HG03025 (cell line): Measurements from ENCODE around the gene BRMS1L.
"Not testable (repeated sequence)": the region's sequence is repeated elsewhere in the genome, so short reads cannot be mapped to it uniquely, and the experiment has no call there.

Experiments used
- ATAC-seq: cut with Tn5 transposase; IDR thresholded peaks from one replicate; pipeline ENCODE4 v1.9.1; 2021; ENCODE audit warnings: mild to moderate bottlenecking, moderate library complexity; ENCODE audit not compliant: unreplicated experiment, low FRiP score

BRMS1L gene, protein sequence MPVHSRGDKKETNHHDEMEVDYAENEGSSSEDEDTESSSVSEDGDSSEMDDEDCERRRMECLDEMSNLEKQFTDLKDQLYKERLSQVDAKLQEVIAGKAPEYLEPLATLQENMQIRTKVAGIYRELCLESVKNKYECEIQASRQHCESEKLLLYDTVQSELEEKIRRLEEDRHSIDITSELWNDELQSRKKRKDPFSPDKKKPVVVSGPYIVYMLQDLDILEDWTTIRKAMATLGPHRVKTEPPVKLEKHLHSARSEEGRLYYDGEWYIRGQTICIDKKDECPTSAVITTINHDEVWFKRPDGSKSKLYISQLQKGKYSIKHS

GRCh38 chr14:35826218-35826951 lies at the start of gene BRMS1L:
TSS of gene BRMS1L (plus strand) at chr14:35826338. CDS start at chr14:35826517, 179 bp downstream.
- peak; percentile 99 for ATAC-seq

GRCh38 chr14:35776823-35777222 lies 49.3 kb upstream of the BRMS1L start:
- ATAC-seq = no peak

DNA sequence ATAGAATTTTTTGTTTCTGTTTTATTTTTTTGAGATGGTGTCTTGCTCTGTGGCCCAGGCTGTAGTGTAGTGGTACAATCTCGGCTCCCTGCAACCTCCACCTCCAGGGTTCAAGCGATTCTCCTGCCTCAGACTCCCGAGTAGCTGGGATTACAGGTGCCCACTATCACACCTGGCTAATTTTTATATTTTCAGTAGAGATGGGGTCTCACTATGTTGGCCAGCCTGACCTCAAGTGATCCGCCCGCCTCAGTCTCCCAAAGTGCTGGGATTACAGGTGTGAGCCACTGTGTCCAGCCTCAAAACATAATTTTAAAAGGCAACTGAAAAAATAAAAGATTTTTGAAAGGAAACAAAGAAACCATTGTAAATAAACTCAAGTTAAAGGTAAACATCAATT lies 48.6 kb upstream of the BRMS1L start:
- not testable (repeated sequence) for ATAC-seq

- no peak for ATAC-seq
Observed at GRCh38 chr14:35779368-35779767, 46.8 kb upstream of the BRMS1L start.

GRCh38 chr14:35783699-35784098 lies 42.4 kb upstream of the BRMS1L start:
- ATAC-seq = no peak

GRCh38 chr14:35786856-35787255 lies 39.3 kb upstream of the BRMS1L start:
- no peak for ATAC-seq

DNA sequence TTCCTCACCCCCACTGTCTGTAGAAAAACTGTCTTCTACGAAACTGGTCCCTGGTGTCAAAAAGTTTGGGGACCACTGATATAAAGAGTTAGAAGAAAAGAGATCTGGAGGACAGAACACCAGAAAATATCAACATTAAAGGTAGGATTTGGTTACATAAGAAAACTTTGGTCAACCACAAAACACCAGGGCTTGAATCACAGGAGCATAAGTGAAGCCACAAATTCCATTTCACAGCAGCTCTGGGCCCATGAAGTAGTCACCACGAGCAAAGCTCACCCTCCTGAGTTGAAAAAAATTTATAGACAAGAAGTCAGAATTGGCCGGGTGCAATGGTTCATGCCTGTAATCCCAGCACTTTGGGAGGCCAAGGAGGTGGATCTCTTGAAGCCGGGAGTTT lies 36.5 kb upstream of the BRMS1L start:
- no peak for ATAC-seq

- no peak for ATAC-seq
Observed at GRCh38 chr14:35797796-35798195, 28.3 kb upstream of the BRMS1L start.

DNA sequence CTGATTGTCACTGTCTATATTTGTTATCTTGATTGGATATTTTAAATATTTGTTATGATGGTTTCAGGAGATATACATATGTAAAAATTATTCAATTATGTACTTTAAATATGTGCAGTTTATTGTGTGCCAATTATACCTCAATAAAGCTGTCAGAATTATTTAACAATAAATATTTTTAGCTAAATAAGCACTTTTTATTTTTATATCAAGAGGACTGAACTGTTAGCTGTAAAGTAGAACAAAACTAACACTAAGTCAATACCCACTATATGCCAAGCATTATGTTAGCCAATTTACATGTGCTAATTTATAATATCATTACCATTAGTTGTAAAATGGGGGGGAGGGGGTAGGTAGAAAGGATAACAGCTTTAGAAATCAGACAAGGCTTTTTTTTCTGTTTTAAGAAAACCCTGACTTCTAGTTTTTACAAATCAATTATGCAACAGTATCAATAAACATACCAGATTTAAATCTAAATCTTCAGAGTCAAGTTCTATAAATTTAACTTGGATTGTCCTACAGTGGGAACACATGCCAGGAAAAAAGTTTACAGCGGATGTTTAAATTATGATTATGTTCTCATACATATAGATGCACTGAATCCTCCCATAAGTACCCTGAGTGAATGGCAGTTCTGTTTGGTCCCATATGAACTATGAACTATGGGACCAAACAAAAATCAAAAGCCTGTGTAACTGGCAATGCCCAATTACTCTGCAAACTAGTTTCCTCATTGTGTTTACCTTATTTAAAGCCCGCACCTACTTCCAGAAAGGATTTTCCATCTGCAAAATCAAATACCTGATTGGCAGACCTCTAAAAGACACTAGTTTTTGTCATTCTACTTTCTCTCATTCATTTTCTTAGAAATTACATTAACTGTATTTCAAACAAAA lies 19.9 kb upstream of the BRMS1L start:
- ATAC-seq = no peak

DNA sequence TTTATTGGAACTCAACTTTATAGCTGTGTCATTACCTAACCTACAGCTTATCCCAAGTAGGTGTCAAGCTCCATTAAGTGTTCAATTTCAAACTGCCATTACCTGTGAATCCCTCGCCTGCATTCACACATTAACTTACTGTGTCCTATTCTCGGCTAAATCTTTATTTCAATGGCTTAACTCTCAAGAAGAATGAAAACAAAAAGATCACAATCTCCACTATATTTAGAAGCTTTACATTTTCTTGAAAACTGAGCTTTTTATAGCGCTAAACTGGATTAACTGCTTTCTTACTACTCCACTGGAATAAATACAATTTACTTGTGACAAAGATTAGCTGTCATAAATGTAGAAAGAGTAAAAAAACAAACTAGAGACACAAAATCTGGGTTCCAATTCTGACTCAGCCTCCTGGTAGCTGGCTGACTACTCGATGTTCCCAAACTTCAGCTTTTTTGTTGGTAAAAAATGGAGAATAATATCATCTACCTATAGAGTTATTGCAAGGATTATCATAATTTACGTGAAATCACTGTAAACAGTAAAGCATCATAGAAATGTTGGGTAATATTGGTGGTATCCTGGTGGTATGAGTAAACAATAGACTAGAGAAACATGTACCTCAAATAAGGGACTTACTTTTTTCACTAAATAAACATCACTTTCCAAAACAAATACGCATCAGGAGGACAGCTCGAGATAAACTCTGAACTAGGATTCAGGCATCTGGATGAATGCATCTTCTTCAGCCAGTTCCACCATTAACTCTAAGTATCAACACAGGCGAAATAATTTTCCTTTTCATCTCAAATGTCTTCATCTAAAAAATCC lies 18.8 kb upstream of the BRMS1L start:
- ATAC-seq = no peak

DNA sequence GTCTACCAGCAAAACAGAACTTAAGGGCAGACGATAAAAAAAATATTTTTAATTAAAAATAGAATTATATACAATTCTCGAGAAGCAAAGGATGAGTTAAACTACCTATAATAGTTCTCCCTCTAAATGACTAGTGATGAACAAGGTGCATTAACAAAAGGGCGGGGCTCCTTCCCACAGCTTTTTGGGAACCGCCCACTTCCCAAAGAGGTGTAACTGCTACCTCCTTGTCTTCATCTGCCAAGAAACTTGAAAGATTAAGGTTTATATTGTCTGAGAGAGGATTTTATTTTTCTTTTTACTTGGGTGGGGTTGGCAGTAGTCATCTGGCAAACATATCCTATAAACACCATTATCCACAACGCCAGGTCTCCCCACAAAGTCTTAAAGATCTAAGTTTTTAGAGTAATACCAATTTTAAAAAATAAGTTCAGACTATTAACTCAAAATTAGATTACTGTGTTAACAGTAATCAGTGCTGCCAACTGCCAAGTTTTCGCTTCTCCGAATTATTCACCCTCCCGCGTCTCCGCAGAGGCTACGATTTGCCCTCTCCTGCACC lies 18.0 kb upstream of the BRMS1L start:
- no peak for ATAC-seq

DNA sequence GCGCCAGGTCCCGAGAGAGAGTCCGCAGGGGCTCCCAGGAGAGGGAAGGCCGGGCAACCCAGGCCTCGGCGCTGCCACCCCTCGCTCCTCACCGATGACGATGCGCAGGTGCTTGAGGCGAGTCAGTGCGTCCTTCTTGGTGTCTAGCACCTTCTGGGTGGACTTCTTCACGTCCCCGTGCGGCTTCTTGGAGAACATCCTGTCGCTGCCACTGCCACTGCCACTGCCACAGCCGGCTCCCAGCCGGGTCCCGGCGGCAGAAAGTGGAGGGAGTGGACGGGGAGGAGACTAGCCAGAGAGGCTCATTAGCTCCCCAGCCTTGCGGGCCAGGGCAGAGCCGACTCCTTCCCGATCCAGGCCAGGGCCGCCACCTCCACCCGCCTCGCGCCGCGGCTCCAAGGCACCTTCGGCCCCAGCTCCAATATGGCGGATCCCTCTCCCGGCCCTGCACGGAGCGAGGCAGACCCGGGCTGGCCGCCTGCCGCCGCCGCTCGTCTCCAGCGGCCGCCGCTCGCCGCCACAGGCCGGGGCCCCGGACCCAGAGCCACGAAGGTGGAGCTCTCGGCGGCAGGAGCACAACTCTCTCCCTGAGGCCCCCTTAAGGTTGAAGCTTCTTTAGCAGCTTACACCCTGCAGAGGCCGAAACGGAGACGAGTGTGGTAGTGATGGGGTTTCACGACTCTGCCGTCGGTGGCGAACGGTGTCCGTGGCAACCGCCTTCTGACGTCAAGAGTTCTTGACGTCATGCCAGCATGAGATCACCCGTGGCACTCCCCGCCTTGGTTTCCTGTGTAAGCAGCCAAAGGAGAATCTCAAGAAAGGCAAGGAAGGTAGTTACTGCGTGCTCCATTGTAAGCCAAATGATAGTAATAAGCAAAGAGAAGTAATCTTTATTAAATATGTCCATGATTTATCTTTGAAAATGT lies 17.2 kb upstream of the BRMS1L start, which contains the start of gene RALGAPA1:
Gene RALGAPA1, minus strand, starts transcription at position 658 of the 926 bp plus-strand sequence. Its CDS starts 460 bp downstream, at position 198.
- peak; percentile 94 for ATAC-seq

DNA sequence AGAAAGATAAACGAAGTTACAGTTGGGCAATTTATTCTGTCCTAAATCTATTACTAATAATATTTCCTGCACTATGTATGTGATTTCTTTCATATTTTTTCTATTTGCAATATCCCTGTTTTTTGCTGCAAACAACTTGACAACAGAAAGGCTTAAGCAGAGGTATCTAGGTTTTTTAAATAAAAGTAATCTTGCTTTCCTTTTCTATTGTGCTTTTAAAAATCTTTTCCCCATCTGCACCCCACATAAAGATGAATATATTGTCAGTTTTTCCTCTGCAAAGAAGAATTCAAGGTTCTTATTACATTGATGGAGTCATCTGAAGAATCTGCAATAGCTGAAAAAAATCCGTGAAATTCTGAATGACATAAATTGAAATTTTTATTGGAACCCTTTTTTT lies 16.5 kb upstream of the BRMS1L start:
- no peak for ATAC-seq

DNA sequence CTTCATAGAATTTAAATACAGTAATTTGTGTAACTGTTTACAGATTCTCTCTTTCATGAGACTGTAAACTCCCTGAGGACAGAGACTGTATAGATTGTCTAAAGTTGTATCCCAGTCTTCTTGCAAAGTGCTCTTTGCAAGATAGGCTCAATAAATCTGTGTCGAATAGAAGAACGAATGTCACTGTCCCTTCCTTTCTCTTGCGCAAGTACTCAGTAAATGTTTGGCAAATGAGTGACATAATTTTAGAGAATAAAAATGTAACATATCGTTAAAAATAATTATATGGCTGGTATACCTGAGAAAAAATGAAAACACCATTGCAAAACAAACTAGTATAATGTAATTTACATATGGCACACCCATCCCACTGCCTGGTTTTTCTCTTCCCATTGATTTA lies 15.2 kb upstream of the BRMS1L start:
- ATAC-seq = no peak

DNA sequence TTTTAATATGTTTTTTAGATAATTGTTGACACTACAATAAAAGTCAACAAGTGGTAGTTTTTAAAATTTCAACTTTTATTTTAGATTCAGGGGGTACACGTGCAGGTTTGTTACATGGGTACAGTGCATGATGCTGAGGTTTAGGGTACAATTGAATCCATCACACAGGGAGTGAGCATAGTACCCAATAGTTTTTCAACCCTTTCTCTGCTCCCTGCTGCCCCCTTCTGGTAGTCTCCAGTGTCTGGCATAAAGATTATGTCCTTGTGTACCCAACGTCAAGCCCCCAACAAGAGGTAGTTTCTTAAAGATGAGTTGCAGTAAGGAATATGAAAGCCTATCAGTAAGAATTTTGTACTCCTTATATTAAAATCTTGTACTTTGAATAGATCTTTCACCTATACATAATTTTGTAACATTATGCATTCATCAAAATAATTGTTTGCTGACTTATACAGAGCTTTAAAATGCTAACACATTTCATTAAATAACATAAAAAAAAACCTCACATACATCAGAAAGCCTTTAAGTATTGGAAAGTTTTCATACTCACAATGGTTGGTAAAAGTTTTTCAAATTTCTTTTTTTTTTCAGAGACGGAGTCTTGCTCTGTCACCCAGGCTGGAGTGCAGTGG lies 11.7 kb upstream of the BRMS1L start:
- ATAC-seq = no peak

DNA sequence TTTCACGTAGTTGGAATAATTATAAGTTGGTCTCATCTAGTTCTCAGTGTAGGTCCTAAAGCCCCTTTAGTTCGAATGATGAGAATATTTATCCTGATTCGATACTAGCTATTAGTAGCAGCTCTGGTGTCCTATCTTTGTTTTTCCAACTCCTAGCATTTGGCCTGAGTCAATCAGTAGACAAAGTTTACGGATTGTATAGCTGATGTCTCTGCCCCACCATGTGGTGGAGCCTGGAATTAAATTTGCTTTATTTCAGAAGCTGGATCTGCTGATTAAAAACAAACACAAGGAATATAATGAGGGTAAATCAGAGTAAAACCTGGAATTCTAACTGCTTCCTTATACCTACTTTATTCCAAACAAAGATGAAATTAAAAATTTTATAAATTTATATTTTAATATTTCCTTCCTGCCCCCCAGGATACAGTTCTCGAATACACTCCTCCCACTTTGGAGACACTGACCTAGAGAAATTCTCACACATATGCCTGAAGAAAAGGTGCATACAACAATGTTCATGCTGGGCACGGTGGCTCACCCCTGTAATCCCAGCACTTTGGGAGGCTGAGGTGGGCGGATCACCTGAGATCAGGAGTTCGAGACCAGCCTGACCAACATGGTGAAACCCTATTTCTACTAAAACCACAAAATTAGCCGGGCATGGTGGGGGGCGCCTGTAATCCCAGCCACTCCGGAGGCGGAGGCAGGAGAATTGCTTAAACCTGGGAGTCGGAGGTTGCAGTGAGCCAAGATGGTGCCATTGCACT lies 7.6 kb upstream of the BRMS1L start:
- ATAC-seq = no peak
